Posterior vena cava (tissue), 2 donors: ENCODE data around the gene CEP120. TPM values are rescaled to one million over a fixed set of nuclear protein-coding genes. Genes with fewer than 3 reads are reported as not detected.
"Not testable (repeated sequence)": the region's sequence is repeated elsewhere in the genome, so short reads cannot be mapped to it uniquely, and the experiment has no call there.

Experiments
- DNase-seq: peaks from one replicate; pipeline ENCODE4 v3.0.0-alpha.2; 2020; ENCODE audit warnings: low spot score
- intact Hi-C, 2 donors: fragments of 100-400 bp; cut with DNase I; formaldehyde crosslinking; loops; one replicate each; pipeline versions ENCODE4 v1.14.1 to v1.14.2; 2022 to 2023
- total RNA-seq, 2 donors: library from RNA; stranded (reverse); fragmentation: NEBNext Ultra II Directional; extraction: Animal tissue kit (Norgen Biotek cat#: 25700); gene quantifications; one replicate each; pipeline ENCODE4 v1.2.1, GENCODE V29; 2021
- donor health status: DM: yes; HTN: yes; CAD: no.
- donor health status: DM: yes; HTN: yes; CAD: no.

CEP120 gene
- total RNA-seq, 2 donors from 2014 or later = 14.8 to 18.2 TPM

- DNase-seq, intact Hi-C loops: not testable (repeated sequence)
Observed at GRCh38 chr5:123400870-123401291, 22.3 kb downstream of the CEP120 start.

GRCh38 chr5:123398058-123398733 is 25.0 kb downstream of the CEP120 start:
- intact Hi-C loops = no loop called here
- DNase-seq = no peak

- intact Hi-C loops = no loop called here
- no peak for DNase-seq
Observed at GRCh38 chr5:123397538-123397937, 25.7 kb downstream of the CEP120 start.

GRCh38 chr5:123391009-123391408 is 32.2 kb downstream of the CEP120 start:
- no peak for DNase-seq
- intact Hi-C loops = no loop called here

GRCh38 chr5:123389794-123390193 is 33.4 kb downstream of the CEP120 start:
- intact Hi-C loops = no loop called here
- no peak for DNase-seq

- intact Hi-C loops = no loop called here
- DNase-seq = no peak
Observed at GRCh38 chr5:123387313-123387712, 35.9 kb downstream of the CEP120 start.

- intact Hi-C loops = loop anchor here in 1 of 2 donors (5.0 kb wide), 1 partner anchor 1570 kb away; no protein-coding TSS in a partner anchor
Observed at GRCh38 chr5:123382252-123382651, 41.0 kb downstream of the CEP120 start.

GRCh38 chr5:123371575-123372179 is 51.5 kb downstream of the CEP120 start:
- intact Hi-C loops = no loop called here
- DNase-seq = peak; percentile 74

More at GRCh38 chr5:123382252-123382651, 41.0 kb downstream of the CEP120 start:
- no peak for DNase-seq

- no peak for DNase-seq
- intact Hi-C loops = no loop called here
Observed at GRCh38 chr5:123369371-123369968, 53.7 kb downstream of the CEP120 start.

GRCh38 chr5:123367739-123368138 is 55.5 kb downstream of the CEP120 start:
- intact Hi-C loops = no loop called here
- DNase-seq = no peak

GRCh38 chr5:123365156-123365555 is 58.0 kb downstream of the CEP120 start:
- DNase-seq = no peak
- intact Hi-C loops = no loop called here

GRCh38 chr5:123364441-123365155 is 58.6 kb downstream of the CEP120 start:
- intact Hi-C loops = no loop called here

GRCh38 chr5:123360910-123361309 is 62.3 kb downstream of the CEP120 start:
- intact Hi-C loops = no loop called here

More at GRCh38 chr5:123364441-123365155, 58.6 kb downstream of the CEP120 start:
- no peak for DNase-seq

GRCh38 chr5:123360201-123360571 is 63.0 kb downstream of the CEP120 start:
- intact Hi-C loops = no loop called here

More at GRCh38 chr5:123360910-123361309, 62.3 kb downstream of the CEP120 start:
- no peak for DNase-seq

GRCh38 chr5:123359454-123360200 is 63.6 kb downstream of the CEP120 start:
- intact Hi-C loops = no loop called here
- no peak for DNase-seq

More at GRCh38 chr5:123360201-123360571, 63.0 kb downstream of the CEP120 start:
- DNase-seq = no peak

- intact Hi-C loops = no loop called here
- no peak for DNase-seq
Observed at GRCh38 chr5:123358751-123359150, 64.5 kb downstream of the CEP120 start.

- DNase-seq = no peak
- intact Hi-C loops = no loop called here
Observed at GRCh38 chr5:123358304-123358703, 64.9 kb downstream of the CEP120 start.

- intact Hi-C loops = no loop called here
- no peak for DNase-seq
Observed at GRCh38 chr5:123351820-123352219, 71.4 kb downstream of the CEP120 start.

- intact Hi-C loops = no loop called here
- DNase-seq = no peak
Observed at GRCh38 chr5:123351240-123351639, 72.0 kb downstream of the CEP120 start.
